GM19463 (cell line): ENCODE results near the gene TMEM176A.
"Not testable (repeated sequence)": the region's sequence is repeated elsewhere in the genome, so short reads cannot be mapped to it uniquely, and the experiment has no call there.

Experiments used
- ATAC-seq: cut with Tn5 transposase; IDR thresholded peaks from one replicate; pipeline ENCODE4 v1.9.1; 2021; ENCODE audit warnings: mild to moderate bottlenecking, moderate library complexity; ENCODE audit not compliant: unreplicated experiment

TMEM176A gene

DNA sequence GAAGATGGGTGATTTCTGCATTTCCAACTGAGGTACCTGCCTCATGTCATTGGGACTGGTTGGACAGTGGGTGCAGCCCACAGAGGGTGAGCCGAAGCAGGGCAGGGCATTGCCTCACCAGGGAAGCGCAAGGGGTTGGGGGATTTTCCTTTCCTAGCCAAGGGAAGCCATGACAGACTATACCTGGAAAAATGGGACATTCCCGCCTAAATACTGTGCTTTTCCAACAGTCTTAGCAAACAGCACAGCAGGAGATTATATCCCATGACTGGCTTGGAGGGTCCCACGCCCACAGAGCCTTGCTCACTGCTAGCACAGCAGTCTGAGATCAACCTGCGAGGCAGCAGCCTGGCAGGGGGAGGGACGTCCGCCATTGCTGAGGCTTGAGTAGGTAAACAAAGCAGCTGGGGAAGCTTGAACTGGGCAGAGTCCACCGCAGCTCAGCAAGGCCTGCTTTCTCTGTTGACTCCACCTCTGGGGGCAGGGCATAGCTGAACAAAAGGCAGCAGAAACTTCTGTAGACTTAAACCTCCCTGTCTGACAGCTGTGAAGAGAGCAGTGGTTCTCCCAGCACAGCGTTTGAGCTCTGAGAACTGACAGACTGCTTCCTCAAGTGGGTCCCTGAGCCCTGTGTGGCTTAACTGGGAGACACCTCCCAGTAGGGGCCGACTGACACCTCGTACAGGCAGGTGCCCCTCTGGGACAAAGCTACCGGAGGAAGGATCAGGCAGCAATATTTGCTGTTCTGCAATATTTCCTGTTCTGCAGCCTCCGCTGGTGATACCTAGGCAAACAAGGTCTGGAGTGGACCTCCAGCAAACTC lies 7.3 kb downstream of the TMEM176A start:
- ATAC-seq, result not testable (repeated sequence)

GRCh38 chr7:150814328-150815001 lies 13.9 kb downstream of the TMEM176A start:
- ATAC-seq, result no peak

- ATAC-seq, result no peak
Measured at GRCh38 chr7:150818971-150819370, 18.4 kb downstream of the TMEM176A start.

DNA sequence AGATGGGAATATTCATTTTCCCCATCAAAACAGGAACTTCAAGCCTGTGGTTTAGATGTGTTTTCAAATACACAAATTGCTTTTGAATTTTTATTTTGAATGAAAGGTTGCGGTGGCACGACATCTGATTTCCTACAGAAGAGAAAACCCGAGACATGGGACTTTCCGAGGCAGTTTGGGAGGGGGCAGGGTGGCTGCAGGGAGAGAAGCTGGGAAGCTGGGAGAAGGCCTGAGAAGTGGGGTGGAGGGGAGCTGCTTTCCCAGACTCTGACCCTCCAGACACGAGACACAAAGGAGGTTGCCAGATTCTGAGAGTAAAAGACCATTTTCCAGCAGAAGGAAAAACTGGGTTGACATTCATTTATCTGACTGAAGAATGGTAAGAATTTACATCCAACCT lies 19.6 kb downstream of the TMEM176A start:
- no peak for ATAC-seq

DNA sequence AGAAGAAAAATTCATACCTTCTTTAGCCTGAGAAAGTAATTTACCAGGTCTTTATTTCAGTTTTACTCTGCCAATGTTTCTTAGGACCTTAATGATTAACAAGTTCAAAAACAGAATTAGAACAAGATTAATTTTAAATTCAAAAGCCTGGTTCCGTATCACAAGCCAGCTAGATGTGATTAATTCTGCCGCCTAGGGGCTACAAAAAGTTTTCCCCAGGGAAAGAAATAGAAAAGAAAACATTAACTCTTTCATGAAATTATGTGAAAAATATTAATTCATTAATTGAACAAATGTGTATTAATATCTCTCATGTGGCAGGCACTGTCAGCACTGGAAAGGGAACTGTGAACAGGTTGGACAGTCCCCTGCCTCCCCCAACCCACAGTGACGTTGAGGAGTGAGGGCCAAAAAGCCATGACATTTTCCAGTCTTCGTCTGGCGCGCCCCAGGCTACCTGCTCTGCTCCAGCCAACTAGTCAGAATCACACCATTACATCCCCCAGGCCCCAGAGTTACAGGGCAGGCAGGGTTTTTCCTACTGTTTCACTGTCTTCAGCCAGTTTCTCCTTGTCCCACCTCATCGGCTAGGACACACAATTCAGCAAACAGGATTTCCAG lies 20.1 kb downstream of the TMEM176A start:
- ATAC-seq, result no peak

DNA sequence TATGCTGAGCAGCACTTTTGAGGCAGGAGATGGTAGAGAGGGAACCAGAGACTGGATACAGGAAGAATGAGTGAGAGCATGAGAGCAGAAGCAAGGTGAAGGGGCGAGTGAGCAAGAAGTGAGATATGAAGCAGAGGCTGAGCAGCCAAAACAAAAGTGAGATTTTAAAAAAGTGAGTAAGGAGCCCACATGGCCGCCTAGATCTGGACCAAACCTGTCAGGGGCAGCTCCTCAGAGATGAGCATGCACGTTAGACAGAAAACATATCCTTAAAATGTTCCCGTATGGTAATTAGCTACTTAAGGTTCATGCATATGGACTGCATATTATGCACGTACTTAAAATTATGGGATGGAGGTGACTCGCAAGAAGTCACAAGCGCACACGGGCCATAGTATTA lies 22.5 kb downstream of the TMEM176A start:
- no peak for ATAC-seq

- ATAC-seq, result no peak
Measured at GRCh38 chr7:150823484-150824126, 23.0 kb downstream of the TMEM176A start.

DNA sequence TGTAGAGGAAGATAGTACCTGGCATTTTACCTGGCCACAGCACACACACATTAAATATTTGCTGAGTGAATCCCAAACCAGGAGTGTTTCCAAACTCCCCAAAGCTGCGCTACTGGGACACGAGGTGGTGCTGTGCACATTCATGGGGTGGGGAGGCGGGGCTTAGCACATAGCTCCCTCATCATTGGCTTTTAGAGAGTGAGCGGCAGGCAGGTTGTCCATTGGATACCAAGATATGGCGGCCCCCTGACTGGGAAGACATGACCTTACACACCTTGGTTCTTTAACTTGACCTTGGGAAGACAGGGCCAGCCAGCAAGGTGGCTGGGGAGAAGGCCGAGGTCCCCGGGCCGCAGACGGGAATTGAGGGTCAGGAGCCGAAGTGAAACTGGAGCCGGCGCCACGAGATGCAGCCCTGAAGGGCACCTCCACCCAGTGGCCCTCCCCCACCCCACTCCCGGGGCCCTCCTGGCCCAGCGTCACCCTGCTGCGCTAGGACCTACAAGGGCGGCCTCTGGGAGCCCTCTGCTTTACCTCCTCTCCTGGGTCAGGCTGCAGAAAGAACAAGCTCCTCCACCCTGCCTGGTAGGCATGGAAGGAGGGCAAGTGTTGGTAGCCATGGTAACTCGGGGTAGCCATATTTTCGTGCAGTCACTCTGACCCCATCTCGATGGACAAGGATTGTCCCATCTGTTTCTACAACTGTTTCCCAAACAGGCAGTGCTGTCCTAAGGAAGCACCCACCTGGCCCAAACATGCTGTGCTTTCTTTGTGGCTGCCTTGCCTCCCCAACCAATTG lies 24.0 kb downstream of the TMEM176A start:
- ATAC-seq, result no peak

DNA sequence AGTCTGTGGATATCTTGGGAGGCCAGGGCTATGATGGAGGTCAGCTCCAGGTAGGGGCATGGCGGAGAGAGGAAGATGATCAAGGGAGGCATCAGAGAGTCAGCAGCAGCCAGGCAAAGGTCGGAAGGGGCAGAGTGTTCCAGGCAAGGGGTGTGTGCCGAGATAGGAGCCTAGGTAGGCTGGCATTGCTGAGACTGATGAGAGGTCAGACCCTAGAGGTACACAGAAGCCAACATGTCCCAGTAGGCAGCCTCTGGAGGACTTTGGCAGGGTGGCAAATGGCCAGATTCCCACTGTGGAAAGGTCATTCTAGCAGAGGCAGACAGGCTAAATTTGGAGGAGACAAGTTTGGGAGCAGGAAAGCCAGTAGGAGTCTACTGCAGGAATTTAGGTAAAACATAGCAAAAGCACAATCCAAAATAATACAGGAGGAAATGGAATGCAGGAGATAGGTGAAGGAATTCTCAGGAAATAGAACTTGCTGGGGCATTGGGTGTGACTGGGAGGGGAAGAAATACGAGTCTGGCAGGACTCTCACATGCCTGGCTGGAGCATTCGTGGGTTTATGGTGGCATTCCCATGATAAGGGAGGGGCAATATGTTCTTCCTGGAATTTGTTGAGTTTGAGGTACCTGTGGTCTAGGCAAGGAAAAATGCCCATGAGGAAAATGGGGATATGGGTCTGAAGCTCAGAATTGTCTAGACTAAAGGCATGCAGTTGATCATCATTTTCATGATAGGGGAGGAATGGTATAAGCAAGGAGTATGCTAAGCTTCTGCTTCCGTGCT lies 25.7 kb downstream of the TMEM176A start:
- no peak for ATAC-seq

DNA sequence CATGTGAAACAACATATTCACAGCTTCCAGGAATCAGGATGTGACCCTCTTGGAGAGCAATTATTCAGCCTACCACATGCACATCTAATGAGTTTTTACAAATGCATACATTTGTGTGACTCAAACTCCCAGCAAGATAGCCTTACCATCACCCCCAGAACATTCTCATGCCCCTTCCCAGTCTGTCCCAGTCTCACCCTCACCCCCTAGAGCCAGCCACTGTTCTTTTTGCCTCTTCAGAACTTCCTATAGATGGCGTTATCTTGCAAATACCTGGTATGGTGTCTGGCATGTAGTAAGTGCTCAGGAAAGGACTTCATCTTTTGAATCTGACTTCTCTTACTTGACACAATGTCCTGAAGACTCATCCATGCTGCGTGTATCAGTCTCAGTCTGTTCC lies 27.8 kb downstream of the TMEM176A start:
- no peak for ATAC-seq

- no peak for ATAC-seq
Measured at GRCh38 chr7:150829426-150829825, 28.9 kb downstream of the TMEM176A start.

- ATAC-seq, result no peak
Measured at GRCh38 chr7:150830937-150831336, 30.4 kb downstream of the TMEM176A start.

GRCh38 chr7:150831851-150832250 lies 31.3 kb downstream of the TMEM176A start:
- ATAC-seq, result no peak

GRCh38 chr7:150835019-150835418 lies 34.5 kb downstream of the TMEM176A start:
- ATAC-seq, result no peak

- no peak for ATAC-seq
Measured at GRCh38 chr7:150835702-150836280, 35.2 kb downstream of the TMEM176A start.

DNA sequence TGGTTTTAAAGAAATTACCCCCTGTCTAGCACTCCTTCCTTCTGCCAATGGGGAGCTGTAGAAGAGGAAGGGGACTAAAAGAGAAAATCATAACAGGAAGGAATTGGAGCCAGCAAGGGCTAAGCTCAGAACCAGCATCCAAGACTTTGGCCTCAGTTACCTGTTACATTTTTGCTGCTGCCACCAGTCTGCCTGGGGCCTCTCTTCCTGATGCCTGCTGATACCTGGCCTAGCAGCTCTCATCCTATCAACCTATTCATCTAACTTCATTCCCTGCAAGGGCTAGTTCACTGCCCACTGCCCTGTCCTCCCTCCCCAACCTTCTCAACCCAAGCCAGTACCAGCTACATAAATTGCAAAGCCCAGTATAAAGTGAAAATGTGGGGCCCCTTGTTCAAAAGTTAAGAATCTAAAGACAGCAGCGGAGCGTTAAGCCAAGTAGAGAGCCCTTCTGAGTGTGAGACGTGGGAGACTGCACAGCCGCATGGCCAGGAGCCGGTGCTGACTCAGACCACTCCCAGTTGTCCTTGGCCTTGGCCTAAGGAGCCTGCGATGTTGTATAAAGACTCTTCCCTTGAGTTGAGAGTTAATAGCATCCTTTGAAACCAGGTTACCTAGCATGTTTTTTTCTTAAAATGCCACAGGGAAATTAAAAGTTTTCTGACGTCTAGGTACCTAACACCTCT lies 38.5 kb downstream of the TMEM176A start:
- no peak for ATAC-seq

- no peak for ATAC-seq
Measured at GRCh38 chr7:150842018-150842417, 41.4 kb downstream of the TMEM176A start.

DNA sequence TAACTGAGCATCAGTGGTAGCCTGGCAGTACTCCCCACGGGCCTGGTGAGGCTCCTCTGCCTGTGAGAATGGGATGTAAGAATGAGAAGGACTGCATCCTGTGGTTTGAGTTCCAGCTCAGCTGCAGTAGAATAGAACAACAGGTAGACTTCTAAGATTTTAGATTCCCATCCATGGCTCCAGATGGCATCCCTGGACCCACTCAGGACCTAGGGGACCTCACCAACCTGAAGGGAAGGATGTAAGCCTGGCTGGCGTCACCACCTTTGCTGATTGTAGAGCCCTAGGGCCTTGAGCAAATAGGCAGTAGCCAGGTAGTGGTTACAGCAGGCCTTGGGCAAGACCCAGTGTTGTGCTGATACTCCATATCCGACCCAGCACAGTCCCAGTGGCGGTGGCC lies 42.1 kb downstream of the TMEM176A start:
- no peak for ATAC-seq

DNA sequence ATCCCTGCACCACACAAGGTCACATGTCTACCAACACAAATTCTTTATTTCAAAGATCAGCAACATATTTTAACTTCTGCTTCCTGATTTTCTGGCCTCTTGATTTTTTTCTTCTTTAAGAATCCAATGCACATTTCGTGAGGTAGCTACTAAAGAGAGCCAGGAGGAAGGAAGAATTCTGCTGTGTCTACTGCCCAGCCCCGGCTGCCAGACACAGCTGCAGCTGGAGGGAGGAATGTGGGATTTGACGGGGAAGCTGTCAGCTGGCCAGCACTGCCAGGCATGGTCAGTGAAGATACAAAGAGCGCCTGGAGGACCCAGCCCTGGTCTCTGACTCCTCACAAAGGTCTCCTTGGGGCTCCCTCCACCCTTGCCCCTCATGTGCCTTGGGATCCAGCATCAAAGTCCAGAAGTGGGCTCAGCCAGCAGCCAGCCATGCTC lies 44.9 kb downstream of the TMEM176A start:
- no peak for ATAC-seq
